Loucy (cell line): Measurements from ENCODE around the gene ZW10.

Experiments
- EZH2phosphoT487 ChIP-seq: fragments of 200-600 bp; IDR thresholded peaks from 2 replicates; pipeline ENCODE4 v1.6.1; 2018; ENCODE audit warnings: antibody characterized with exemption, mild to moderate bottlenecking, moderate library complexity, borderline replicate concordance
- TF ChIP-seq, protein P1 (sequence below): fragments of 200-600 bp; sonication (generic); conservative IDR thresholded peaks from 2 replicates; pipeline ENCODE4 v1.5.1; 2014; ENCODE audit warnings: mild to moderate bottlenecking, antibody characterized with exemption, low read length

DNA sequence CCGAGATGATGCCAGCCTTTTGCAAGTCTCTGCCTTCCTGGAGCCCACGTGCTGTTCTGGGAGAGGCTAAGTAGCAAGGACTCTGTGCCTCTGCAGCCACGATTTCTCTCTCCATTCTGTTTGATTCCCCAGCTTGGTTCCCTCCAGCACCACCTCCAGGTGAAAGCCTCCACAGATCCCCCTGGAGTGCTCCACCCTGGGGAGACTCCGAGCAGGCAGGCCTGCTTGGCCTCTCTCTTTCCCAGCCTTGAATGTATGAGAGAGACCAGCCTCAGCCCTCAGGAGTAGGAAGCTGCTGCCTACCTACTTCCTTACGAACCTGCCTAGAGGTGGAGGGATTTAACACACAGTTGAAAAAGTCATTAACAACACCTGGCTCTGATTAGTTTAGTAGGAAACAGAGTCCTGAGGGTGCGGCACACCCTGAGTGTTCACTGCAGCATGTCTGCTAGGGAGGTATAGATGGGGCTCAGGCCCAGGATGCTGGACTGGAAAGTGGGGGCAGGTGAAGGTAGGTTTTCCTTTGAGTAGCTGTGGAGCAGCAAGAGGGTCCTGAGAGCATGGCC is 89.9 kb downstream of the ZW10 start:
- TF ChIP-seq, protein P1, sequence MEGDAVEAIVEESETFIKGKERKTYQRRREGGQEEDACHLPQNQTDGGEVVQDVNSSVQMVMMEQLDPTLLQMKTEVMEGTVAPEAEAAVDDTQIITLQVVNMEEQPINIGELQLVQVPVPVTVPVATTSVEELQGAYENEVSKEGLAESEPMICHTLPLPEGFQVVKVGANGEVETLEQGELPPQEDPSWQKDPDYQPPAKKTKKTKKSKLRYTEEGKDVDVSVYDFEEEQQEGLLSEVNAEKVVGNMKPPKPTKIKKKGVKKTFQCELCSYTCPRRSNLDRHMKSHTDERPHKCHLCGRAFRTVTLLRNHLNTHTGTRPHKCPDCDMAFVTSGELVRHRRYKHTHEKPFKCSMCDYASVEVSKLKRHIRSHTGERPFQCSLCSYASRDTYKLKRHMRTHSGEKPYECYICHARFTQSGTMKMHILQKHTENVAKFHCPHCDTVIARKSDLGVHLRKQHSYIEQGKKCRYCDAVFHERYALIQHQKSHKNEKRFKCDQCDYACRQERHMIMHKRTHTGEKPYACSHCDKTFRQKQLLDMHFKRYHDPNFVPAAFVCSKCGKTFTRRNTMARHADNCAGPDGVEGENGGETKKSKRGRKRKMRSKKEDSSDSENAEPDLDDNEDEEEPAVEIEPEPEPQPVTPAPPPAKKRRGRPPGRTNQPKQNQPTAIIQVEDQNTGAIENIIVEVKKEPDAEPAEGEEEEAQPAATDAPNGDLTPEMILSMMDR, result no peak
- TF ChIP-seq EZH2phosphoT487, result no peak
